GM19372 (cell line): ENCODE results near the gene DGKB.

Source experiments
- ATAC-seq: cut with Tn5 transposase; IDR thresholded peaks from one replicate; pipeline ENCODE4 v1.9.1; 2021; ENCODE audit warnings: mild to moderate bottlenecking, low read depth, moderate library complexity; ENCODE audit not compliant: unreplicated experiment

Gene DGKB

DNA sequence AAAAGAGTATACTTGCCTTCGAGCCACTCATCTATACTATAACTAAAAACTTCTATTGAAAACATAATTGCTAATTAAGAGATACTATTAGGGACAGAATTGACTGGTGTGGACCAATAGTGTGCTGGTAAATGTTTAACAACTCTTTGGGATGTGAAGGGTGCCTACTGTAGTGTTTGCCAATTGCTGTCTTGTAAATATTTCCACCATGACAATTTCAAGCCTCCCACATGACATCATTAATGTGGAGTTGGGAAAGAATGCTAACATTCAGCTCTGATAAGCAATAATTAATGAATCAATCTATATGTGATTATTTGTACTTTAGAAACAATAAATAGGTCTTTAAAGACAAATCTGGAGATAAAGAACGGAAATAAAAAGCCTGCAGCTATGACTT lies 136.8 kb downstream of the DGKB start:
- ATAC-seq: no peak

DNA sequence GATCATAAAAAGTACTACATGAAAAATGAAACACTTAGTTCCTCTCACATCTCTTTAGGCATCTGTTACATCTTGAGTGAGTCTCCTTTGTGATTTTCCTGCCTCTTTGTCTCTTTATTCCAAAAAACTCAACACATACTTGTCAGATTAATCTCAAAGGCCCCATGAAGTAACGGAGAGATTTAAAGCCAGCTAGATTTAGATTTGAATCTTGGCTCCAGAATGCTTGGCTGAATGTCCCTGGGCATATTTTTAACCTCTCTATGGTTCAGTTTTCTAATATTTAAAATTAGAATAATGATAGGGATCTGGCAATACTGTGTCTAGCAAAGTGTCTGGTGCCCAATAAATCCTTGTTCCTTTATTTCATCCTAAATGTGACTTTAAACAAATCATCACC lies 140.0 kb downstream of the DGKB start:
- no peak for ATAC-seq

GRCh38 chr7:14761510-14762296 lies 140.8 kb downstream of the DGKB start:
- no peak for ATAC-seq

- no peak for ATAC-seq
Measured at GRCh38 chr7:14760730-14761478, 141.6 kb downstream of the DGKB start.

GRCh38 chr7:14759785-14760184 lies 142.8 kb downstream of the DGKB start:
- ATAC-seq: no peak

- no peak for ATAC-seq
Measured at GRCh38 chr7:14754631-14755030, 147.9 kb downstream of the DGKB start.

GRCh38 chr7:14752301-14752700 lies 150.2 kb downstream of the DGKB start:
- ATAC-seq: no peak

- ATAC-seq: no peak
Measured at GRCh38 chr7:14751461-14751860, 151.1 kb downstream of the DGKB start.

DNA sequence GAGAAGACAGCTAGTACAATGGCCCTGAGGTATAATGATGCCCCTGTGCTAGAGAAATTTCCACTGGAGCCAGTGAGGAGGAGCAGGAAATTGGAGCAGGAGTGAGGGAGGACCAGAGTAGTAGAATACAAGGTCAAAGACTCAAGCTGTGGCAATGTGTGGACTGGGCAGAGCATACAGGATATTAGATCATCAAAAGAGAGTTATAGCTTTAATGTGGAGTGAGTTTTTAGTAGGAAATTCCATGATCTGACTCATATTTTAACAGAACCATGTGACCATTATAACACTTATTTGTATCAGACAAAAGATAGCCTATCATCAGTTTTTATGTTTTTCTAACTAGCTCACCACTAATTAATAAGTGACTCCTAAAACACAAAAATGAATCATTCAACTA lies 154.1 kb downstream of the DGKB start:
- ATAC-seq: no peak

GRCh38 chr7:14747701-14748100 lies 154.8 kb downstream of the DGKB start:
- no peak for ATAC-seq

GRCh38 chr7:14745076-14745475 lies 157.5 kb downstream of the DGKB start:
- no peak for ATAC-seq

- ATAC-seq: no peak
Measured at GRCh38 chr7:14740606-14741005, 161.9 kb downstream of the DGKB start.

- no peak for ATAC-seq
Measured at GRCh38 chr7:14739841-14740185, 162.7 kb downstream of the DGKB start.

GRCh38 chr7:14739168-14739840 lies 163.2 kb downstream of the DGKB start:
- ATAC-seq: no peak

DNA sequence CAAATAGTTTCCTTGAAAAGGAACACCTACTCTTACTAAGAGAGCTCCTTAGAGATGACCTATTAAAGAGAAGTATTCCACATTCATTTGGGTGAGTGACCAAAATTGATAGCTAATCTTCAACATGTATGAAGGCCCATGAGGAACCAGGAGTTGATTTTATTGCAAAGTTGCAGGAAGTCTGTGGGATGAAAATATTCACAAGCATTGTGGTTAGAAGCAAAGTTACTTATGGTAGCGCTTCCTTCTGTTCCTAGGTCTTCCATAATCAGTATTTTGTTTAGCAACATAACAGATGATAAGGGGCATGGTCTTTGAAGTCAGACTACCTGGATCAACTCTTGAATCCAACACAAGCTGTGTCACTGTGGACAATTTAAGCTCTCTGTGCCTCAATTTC lies 164.5 kb downstream of the DGKB start:
- ATAC-seq: no peak

- ATAC-seq: no peak
Measured at GRCh38 chr7:14734839-14735321, 167.7 kb downstream of the DGKB start.

- no peak for ATAC-seq
Measured at GRCh38 chr7:14720785-14721184, 181.8 kb downstream of the DGKB start.

- ATAC-seq: no peak
Measured at GRCh38 chr7:14717816-14718215, 184.7 kb downstream of the DGKB start.

- no peak for ATAC-seq
Measured at GRCh38 chr7:14717169-14717568, 185.4 kb downstream of the DGKB start.

- peak; percentile 96 for ATAC-seq
Measured at GRCh38 chr7:14714161-14714728, 188.3 kb downstream of the DGKB start.

DNA sequence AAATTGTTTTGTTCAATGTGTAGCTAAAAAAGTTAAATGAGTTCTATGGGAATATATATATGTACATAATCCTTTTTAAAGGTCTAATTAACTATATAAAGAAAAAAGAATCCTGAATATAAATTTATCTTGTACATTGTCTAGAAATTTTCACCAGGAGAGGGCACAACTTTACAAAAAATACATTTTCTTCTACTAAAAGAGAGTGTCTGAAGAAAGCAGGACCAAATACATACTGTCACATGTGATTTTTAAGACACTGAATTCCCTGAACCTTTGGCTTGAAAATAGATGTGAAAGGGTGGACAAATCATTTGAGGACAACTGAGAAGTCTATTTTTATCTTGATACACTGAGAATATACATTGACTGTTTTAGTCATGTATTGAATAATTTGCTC lies 204.3 kb downstream of the DGKB start:
- no peak for ATAC-seq
